Measurements from ENCODE around the gene AKR7A2.
"Not testable (repeated sequence)": the region's sequence is repeated elsewhere in the genome, so short reads cannot be mapped to it uniquely, and the experiment has no call there.

DNA sequence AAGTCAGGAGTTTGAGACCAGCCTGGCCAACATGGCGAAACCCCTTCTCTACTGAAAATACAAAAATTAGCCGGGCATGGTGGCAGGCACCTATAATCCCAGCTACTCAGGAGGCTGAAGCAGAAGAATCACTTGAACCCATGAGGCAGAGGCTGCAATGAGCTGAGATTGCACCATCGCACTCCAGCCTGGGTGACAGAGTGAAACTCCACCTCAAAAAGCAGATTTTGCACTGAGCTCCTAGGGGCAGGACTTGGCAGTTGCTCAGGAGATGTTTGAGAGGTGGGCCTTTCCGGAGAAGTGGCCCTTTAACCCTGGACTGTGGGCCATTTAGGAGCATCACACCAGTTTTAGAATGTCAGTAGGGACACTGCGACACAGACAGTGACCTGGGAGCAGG lies 55.6 kb downstream of the AKR7A2 start:
- not testable (repeated sequence) for TF ChIP-seq CTCF (IDR thresholded peaks at IDR 0.05); EP300 (IDR thresholded peaks at IDR 0.05); POLR2AphosphoS5 (IDR thresholded peaks at IDR 0.05); POLR2A (IDR thresholded peaks at IDR 0.05; ENCODE audit: low read depth)
